ENCODE data around the gene TTC28.

TTC28 gene

DNA sequence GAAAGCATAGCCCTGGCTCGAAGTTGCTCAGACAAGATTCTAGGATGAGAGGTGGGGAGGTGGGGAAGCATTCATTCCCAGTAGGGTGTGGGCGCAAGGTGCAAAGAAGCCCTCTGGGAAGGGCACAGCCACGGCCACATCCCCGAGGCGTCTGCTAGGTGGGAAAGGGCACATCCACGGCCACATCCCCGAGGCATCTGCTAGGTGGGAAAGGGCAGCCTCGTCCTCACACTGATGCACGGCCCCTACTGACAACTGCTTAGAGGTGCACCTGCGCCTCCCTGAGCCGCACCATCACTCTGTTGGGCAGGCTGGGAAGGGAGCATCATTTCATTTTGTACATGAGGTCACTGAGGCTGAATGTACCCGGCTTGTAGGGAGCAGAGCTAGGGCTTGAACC is 666.0 kb downstream of the TTC28 start:
- no peak overlapping the region for H3K4me3 ChIP-seq (ENCODE audit: insufficient read length, low read depth)
- no peak for TF ChIP-seq YY1 (IDR thresholded peaks at IDR 0.05; ENCODE audit: insufficient read depth, insufficient read length)
- no peak for TF ChIP-seq ZNF274 (IDR thresholded peaks at IDR 0.05; ENCODE audit: low read depth, low read length)
- TF ChIP-seq SUZ12 (IDR thresholded peaks at IDR 0.05; ENCODE audit: extremely low read depth, insufficient read depth, insufficient read length): no peak
- H3K4me1 ChIP-seq (ENCODE audit: insufficient read depth, insufficient read length): no peaks in the 10 kb centered on the region
- no peak overlapping the region for H3K9ac ChIP-seq (ENCODE audit: insufficient read length, low read depth)
- DNase-seq (ENCODE audit: low read depth, low spot score): no peak
- H3K9me3 ChIP-seq (ENCODE audit: insufficient read depth, low read length): no peaks in the 10 kb centered on the region
- H3K27me3 ChIP-seq (ENCODE audit: insufficient read depth, insufficient read length): no peaks in the 10 kb centered on the region
- H3K36me3 ChIP-seq (ENCODE audit: insufficient read depth, insufficient read length, low read length): no peaks in the 10 kb centered on the region

DNA sequence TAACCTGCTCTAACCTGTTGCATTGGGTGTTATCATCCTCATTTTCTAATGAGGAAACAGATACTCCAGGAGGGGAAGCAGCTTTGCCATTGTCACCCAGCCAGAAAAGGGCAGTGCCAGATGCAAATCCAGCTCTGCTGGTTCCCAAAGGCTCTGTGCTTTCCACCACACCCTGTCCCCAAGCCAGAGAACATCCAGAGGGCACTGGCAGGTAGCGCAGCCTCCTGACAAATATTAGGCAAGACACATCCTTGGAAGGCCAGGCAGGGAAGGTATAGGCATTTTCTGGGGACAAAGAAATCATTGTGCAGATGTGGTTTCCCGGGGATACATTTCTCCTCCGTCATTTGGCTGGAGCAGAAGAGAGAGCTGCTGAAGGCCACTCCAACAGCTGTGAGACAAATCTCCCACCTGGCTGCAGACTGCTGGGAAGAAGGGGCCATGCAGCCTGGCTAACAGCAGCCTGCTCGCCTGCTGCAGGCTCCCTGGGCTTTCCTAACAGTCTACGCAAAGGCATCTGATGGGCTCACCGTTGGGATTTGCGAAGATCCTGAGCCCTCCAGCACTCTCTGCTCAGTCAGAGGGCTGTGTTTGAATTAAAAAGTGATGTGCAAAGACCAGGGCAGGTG is 666.7 kb downstream of the TTC28 start:
- H3K4me3 ChIP-seq (ENCODE audit: insufficient read length, low read depth): no peak overlapping the region
- DNase-seq (ENCODE audit: low read depth, low spot score): no peak
- H3K9ac ChIP-seq (ENCODE audit: insufficient read length, low read depth): no peak overlapping the region
- H3K36me3 ChIP-seq (ENCODE audit: insufficient read depth, insufficient read length, low read length): no peaks in the 10 kb centered on the region
- no peaks in the 10 kb centered on the region for H3K4me1 ChIP-seq (ENCODE audit: insufficient read depth, insufficient read length)
- no peaks in the 10 kb centered on the region for H3K9me3 ChIP-seq (ENCODE audit: insufficient read depth, low read length)
- TF ChIP-seq ZNF274 (IDR thresholded peaks at IDR 0.05; ENCODE audit: low read depth, low read length): no peak
- TF ChIP-seq SUZ12 (IDR thresholded peaks at IDR 0.05; ENCODE audit: extremely low read depth, insufficient read depth, insufficient read length): no peak
- no peak for TF ChIP-seq YY1 (IDR thresholded peaks at IDR 0.05; ENCODE audit: insufficient read depth, insufficient read length)
- no peaks in the 10 kb centered on the region for H3K27me3 ChIP-seq (ENCODE audit: insufficient read depth, insufficient read length)

- no peak overlapping the region for H3K4me3 ChIP-seq (ENCODE audit: insufficient read length, low read depth)
- H3K4me1 ChIP-seq (ENCODE audit: insufficient read depth, insufficient read length): peaks cover 3% of the 10 kb centered on the region
- no peak for TF ChIP-seq SUZ12 (IDR thresholded peaks at IDR 0.05; ENCODE audit: extremely low read depth, insufficient read depth, insufficient read length)
- no peak for TF ChIP-seq YY1 (IDR thresholded peaks at IDR 0.05; ENCODE audit: insufficient read depth, insufficient read length)
- no peak for TF ChIP-seq ZNF274 (IDR thresholded peaks at IDR 0.05; ENCODE audit: low read depth, low read length)
- DNase-seq (ENCODE audit: low read depth, low spot score): peak; percentile 51
- no peaks in the 10 kb centered on the region for H3K27me3 ChIP-seq (ENCODE audit: insufficient read depth, insufficient read length)
- no peak overlapping the region for H3K9ac ChIP-seq (ENCODE audit: insufficient read length, low read depth)
- no peaks in the 10 kb centered on the region for H3K9me3 ChIP-seq (ENCODE audit: insufficient read depth, low read length)
- H3K36me3 ChIP-seq (ENCODE audit: insufficient read depth, insufficient read length, low read length): no peaks in the 10 kb centered on the region
Observed at GRCh38 chr22:28009272-28009827, 670.3 kb downstream of the TTC28 start.

DNA sequence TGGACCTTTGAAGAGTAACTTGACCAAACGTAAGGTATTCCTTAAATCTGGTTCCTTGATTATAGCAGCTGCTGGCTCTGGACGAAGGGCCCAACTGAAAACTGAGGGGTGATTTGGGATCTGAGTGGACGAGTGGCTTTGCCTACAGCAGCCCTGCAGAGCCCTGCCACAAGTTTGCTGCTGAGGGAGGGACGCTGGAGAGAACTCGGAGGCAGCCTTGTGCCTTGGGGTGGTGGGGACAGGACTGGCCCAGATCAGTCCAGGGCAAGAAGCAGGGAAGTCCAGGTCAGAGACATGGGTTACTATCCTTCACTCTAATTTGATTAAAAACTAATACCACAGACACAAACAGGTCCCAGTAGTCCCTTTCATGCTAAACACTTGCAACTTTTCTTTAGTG is 671.0 kb downstream of the TTC28 start:
- peaks cover 3% of the 10 kb centered on the region for H3K4me1 ChIP-seq (ENCODE audit: insufficient read depth, insufficient read length)
- no peaks in the 10 kb centered on the region for H3K9me3 ChIP-seq (ENCODE audit: insufficient read depth, low read length)
- H3K27me3 ChIP-seq (ENCODE audit: insufficient read depth, insufficient read length): no peaks in the 10 kb centered on the region
- H3K36me3 ChIP-seq (ENCODE audit: insufficient read depth, insufficient read length, low read length): no peaks in the 10 kb centered on the region
- no peak for TF ChIP-seq SUZ12 (IDR thresholded peaks at IDR 0.05; ENCODE audit: extremely low read depth, insufficient read depth, insufficient read length)
- TF ChIP-seq YY1 (IDR thresholded peaks at IDR 0.05; ENCODE audit: insufficient read depth, insufficient read length): no peak
- no peak for TF ChIP-seq ZNF274 (IDR thresholded peaks at IDR 0.05; ENCODE audit: low read depth, low read length)
- H3K4me3 ChIP-seq (ENCODE audit: insufficient read length, low read depth): no peak overlapping the region
- DNase-seq (ENCODE audit: low read depth, low spot score): no peak
- no peak overlapping the region for H3K9ac ChIP-seq (ENCODE audit: insufficient read length, low read depth)

- H3K9me3 ChIP-seq (ENCODE audit: insufficient read depth, low read length): no peaks in the 10 kb centered on the region
- no peak overlapping the region for H3K9ac ChIP-seq (ENCODE audit: insufficient read length, low read depth)
- no peaks in the 10 kb centered on the region for H3K36me3 ChIP-seq (ENCODE audit: insufficient read depth, insufficient read length, low read length)
- no peak for DNase-seq (ENCODE audit: low read depth, low spot score)
- TF ChIP-seq SUZ12 (IDR thresholded peaks at IDR 0.05; ENCODE audit: extremely low read depth, insufficient read depth, insufficient read length) (no peak), ZNF274 (IDR thresholded peaks at IDR 0.05; ENCODE audit: low read depth, low read length) (no peak), YY1 (IDR thresholded peaks at IDR 0.05; ENCODE audit: insufficient read depth, insufficient read length) (no peak)
- H3K4me3 ChIP-seq (ENCODE audit: insufficient read length, low read depth): no peak overlapping the region
- no peaks in the 10 kb centered on the region for H3K27me3 ChIP-seq (ENCODE audit: insufficient read depth, insufficient read length)
- H3K4me1 ChIP-seq (ENCODE audit: insufficient read depth, insufficient read length): peaks cover 3% of the 10 kb centered on the region
Observed at GRCh38 chr22:28008056-28008455, 671.6 kb downstream of the TTC28 start.

GRCh38 chr22:28006271-28006670 is 673.4 kb downstream of the TTC28 start:
- Histone ChIP-seq H3K9me3 (ENCODE audit: insufficient read depth, low read length) (no peaks in the 10 kb centered on the region), H3K4me1 (ENCODE audit: insufficient read depth, insufficient read length) (peaks cover 5% of the 10 kb centered on the region), H3K27me3 (ENCODE audit: insufficient read depth, insufficient read length) (no peaks in the 10 kb centered on the region), H3K4me3 (ENCODE audit: insufficient read length, low read depth) (no peak overlapping the region), H3K9ac (ENCODE audit: insufficient read length, low read depth) (no peak overlapping the region), H3K36me3 (ENCODE audit: insufficient read depth, insufficient read length, low read length) (no peaks in the 10 kb centered on the region)
- DNase-seq (ENCODE audit: low read depth, low spot score): no peak
- TF ChIP-seq YY1 (IDR thresholded peaks at IDR 0.05; ENCODE audit: insufficient read depth, insufficient read length) (no peak), SUZ12 (IDR thresholded peaks at IDR 0.05; ENCODE audit: extremely low read depth, insufficient read depth, insufficient read length) (no peak), ZNF274 (IDR thresholded peaks at IDR 0.05; ENCODE audit: low read depth, low read length) (no peak)

GRCh38 chr22:28005513-28005912 is 674.1 kb downstream of the TTC28 start:
- no peaks in the 10 kb centered on the region for H3K27me3 ChIP-seq (ENCODE audit: insufficient read depth, insufficient read length)
- DNase-seq (ENCODE audit: low read depth, low spot score): no peak
- TF ChIP-seq ZNF274 (IDR thresholded peaks at IDR 0.05; ENCODE audit: low read depth, low read length) (no peak), YY1 (IDR thresholded peaks at IDR 0.05; ENCODE audit: insufficient read depth, insufficient read length) (no peak), SUZ12 (IDR thresholded peaks at IDR 0.05; ENCODE audit: extremely low read depth, insufficient read depth, insufficient read length) (no peak)
- H3K4me1 ChIP-seq (ENCODE audit: insufficient read depth, insufficient read length): peaks cover 5% of the 10 kb centered on the region
- H3K9ac ChIP-seq (ENCODE audit: insufficient read length, low read depth): no peak overlapping the region
- H3K36me3 ChIP-seq (ENCODE audit: insufficient read depth, insufficient read length, low read length): peaks cover 3% of the 10 kb centered on the region
- H3K9me3 ChIP-seq (ENCODE audit: insufficient read depth, low read length): no peaks in the 10 kb centered on the region
- H3K4me3 ChIP-seq (ENCODE audit: insufficient read length, low read depth): no peak overlapping the region
